NT2/D1 (cell line): ENCODE results near the gene TAS2R13.

ENCODE experiments used
- SUZ12 ChIP-seq: IDR thresholded peaks from 2 replicates; pipeline ENCODE4 v1.6.1; 2011; ENCODE audit not compliant: insufficient read length, insufficient read depth; ENCODE audit errors: extremely low read depth
- YY1 ChIP-seq: IDR thresholded peaks from 2 replicates; pipeline ENCODE4 v1.6.1; 2011; ENCODE audit not compliant: insufficient read length, insufficient read depth
- ZNF274 ChIP-seq: IDR thresholded peaks from 2 replicates; pipeline ENCODE4 v1.6.1; 2011; ENCODE audit warnings: mild to moderate bottlenecking, low read depth, low read length

DNA sequence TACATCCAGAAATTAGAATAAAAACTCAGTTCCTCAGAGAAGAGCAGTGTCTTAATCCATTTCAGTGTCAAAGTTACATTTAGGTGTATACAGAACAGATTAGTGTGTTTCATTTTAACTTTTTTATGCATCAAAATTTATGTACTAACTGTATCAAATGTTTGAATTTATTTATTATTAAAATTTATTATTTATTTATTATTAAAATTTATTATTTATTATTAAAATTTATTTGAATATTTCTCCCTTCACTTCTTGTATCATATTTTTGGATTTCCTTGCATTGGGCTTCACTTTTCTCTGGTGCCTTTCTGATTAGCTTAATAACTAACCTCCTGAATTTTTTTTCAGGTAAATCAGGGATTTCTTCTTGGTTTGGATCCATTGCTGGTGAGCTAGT lies 32.0 kb upstream of the TAS2R13 start:
- TF ChIP-seq ZNF274, result no peak
- TF ChIP-seq YY1, result no peak
- TF ChIP-seq SUZ12, result no peak
